ENCODE results near the gene KRTAP10-6. TPM values are rescaled to one million over a fixed set of nuclear protein-coding genes. Genes with fewer than 3 reads are reported as not detected.

KRTAP10-6 gene
- total RNA-seq, 1 experiment from 2014 or later = 0.39 TPM

GRCh38 chr21:44579056-44579832, 13.1 kb downstream of the KRTAP10-6 start:
- H3K27me3 ChIP-seq (replicated peaks; ENCODE audit: insufficient read depth, low read depth, low read length, poor library complexity) = no peaks in the 10 kb centered on the region
- ChIA-PET POLR2A (ENCODE audit: low non-redundant PET) (no interaction called here), CTCF (no interaction called here)
- no TSS peak for BruUV-seq (replicated peaks)
- no peak overlapping the region for H3K4me3 ChIP-seq (ENCODE audit: low read depth, low read length, poor library complexity, severe bottlenecking)
- H3K36me3 ChIP-seq (ENCODE audit: insufficient read depth, low read length, poor library complexity, severe bottlenecking) = no peaks in the 10 kb centered on the region
- TF ChIP-seq CTCF (conservative IDR thresholded peaks at IDR 0.05; ENCODE audit: low read depth, low read length) = no peak
- TF ChIP-seq EZH2 (IDR thresholded peaks at IDR 0.05; ENCODE audit: borderline replicate concordance, low read depth, low read length, poor library complexity, severe bottlenecking) = no peak
- no peak for DNase-seq (ENCODE audit: low spot score)
- peaks cover 13% of the 10 kb centered on the region for H3K9me3 ChIP-seq (ENCODE audit: low read depth, low read length, poor library complexity, severe bottlenecking)
- intact Hi-C loops (cut with micrococcal nuclease; ENCODE audit: unreplicated experiment) = no loop called here
- no peaks in the 10 kb centered on the region for H3K4me1 ChIP-seq (ENCODE audit: insufficient read depth, low read length, poor library complexity, severe bottlenecking)
- H3K27ac ChIP-seq (ENCODE audit: low read depth, low read length, poor library complexity, severe bottlenecking) = no peak overlapping the region

GRCh38 chr21:44578371-44579055, 13.8 kb downstream of the KRTAP10-6 start:
- intact Hi-C loops (cut with micrococcal nuclease; ENCODE audit: unreplicated experiment) = no loop called here
- POLR2A ChIA-PET (ENCODE audit: low non-redundant PET) = no interaction called here
- H3K27me3 ChIP-seq (replicated peaks; ENCODE audit: insufficient read depth, low read depth, low read length, poor library complexity) = no peaks in the 10 kb centered on the region
- H3K4me3 ChIP-seq (ENCODE audit: low read depth, low read length, poor library complexity, severe bottlenecking) = no peak overlapping the region
- H3K4me1 ChIP-seq (ENCODE audit: insufficient read depth, low read length, poor library complexity, severe bottlenecking) = no peaks in the 10 kb centered on the region
- TF ChIP-seq CTCF (conservative IDR thresholded peaks at IDR 0.05; ENCODE audit: low read depth, low read length) = no peak
- no peak for TF ChIP-seq EZH2 (IDR thresholded peaks at IDR 0.05; ENCODE audit: borderline replicate concordance, low read depth, low read length, poor library complexity, severe bottlenecking)
- CTCF ChIA-PET = no interaction called here
- no peaks in the 10 kb centered on the region for H3K36me3 ChIP-seq (ENCODE audit: insufficient read depth, low read length, poor library complexity, severe bottlenecking)
- H3K9me3 ChIP-seq (ENCODE audit: low read depth, low read length, poor library complexity, severe bottlenecking) = peaks cover 13% of the 10 kb centered on the region
- DNase-seq (ENCODE audit: low spot score) = no peak
- no peak overlapping the region for H3K27ac ChIP-seq (ENCODE audit: low read depth, low read length, poor library complexity, severe bottlenecking)
- no TSS peak for BruUV-seq (replicated peaks)

- TF ChIP-seq EZH2 (IDR thresholded peaks at IDR 0.05; ENCODE audit: borderline replicate concordance, low read depth, low read length, poor library complexity, severe bottlenecking) (no peak), CTCF (conservative IDR thresholded peaks at IDR 0.05; ENCODE audit: low read depth, low read length) (no peak)
- Histone ChIP-seq H3K27ac (ENCODE audit: low read depth, low read length, poor library complexity, severe bottlenecking) (no peak overlapping the region), H3K9me3 (ENCODE audit: low read depth, low read length, poor library complexity, severe bottlenecking) (peaks cover 1% of the 10 kb centered on the region), H3K27me3 (replicated peaks; ENCODE audit: insufficient read depth, low read depth, low read length, poor library complexity) (no peaks in the 10 kb centered on the region), H3K4me3 (ENCODE audit: low read depth, low read length, poor library complexity, severe bottlenecking) (no peak overlapping the region), H3K4me1 (ENCODE audit: insufficient read depth, low read length, poor library complexity, severe bottlenecking) (no peaks in the 10 kb centered on the region), H3K36me3 (ENCODE audit: insufficient read depth, low read length, poor library complexity, severe bottlenecking) (no peaks in the 10 kb centered on the region)
- DNase-seq (ENCODE audit: low spot score) = no peak
- ChIA-PET CTCF (no interaction called here), POLR2A (ENCODE audit: low non-redundant PET) (no interaction called here)
- intact Hi-C loops (cut with micrococcal nuclease; ENCODE audit: unreplicated experiment) = no loop called here
- no TSS peak for BruUV-seq (replicated peaks)
Observed at GRCh38 chr21:44576025-44576420, 16.3 kb downstream of the KRTAP10-6 start.
